H1 (cell line): ENCODE measurements around the gene RAET1L. TPM values are rescaled to one million over a fixed set of nuclear protein-coding genes. Genes with fewer than 3 reads are reported as not detected.

Experiments used
- HDAC2 ChIP-seq, 2 experiments: fragments of 300-600 bp in 1 of 2; sonication (generic) in 1 of 2; IDR thresholded peaks; 2 replicates each; pipeline ENCODE4 v1.6.1; 2011 to 2012; ENCODE audit warnings: low read depth in 2 of 2, low read length in 2 of 2, mild to moderate bottlenecking in 2 of 2, moderate library complexity in 2 of 2, borderline replicate concordance in 1 of 2, inconsistent platforms in 1 of 2
- polyA plus RNA-seq, 7 experiments: library from polyadenylated mRNA; depleted of rRNA in 3 of 7; stranded (reverse) in 5 of 7; unstranded in 2 of 7; fragments of >200 nt in 5 of 7; fragments of 200-250 nt in 2 of 7; gene quantifications; 1 replicate in 5 of 7; 2 replicates in 1 of 7; 4 replicates in 1 of 7; pipeline versions ENCODE4 v1.2.1 to v1.2.3, GENCODE V29; 2011 to 2013; ENCODE audit warnings: missing spikeins in 2 of 7, mixed read lengths in 2 of 7
- total RNA-seq: library from RNA; stranded (reverse); fragmentation: NEBNext Ultra II Directional; extraction: Animal tissue kit (Norgen Biotek cat#: 25700); gene quantifications from 2 replicates; pipeline ENCODE4 v1.2.1, GENCODE V29; 2021

RAET1L gene
- total and polyA plus RNA-seq, 2 of the 8 experiments (the other 6 are each of a cell fraction or from before 2014, with no cell fraction given), result not detected

DNA sequence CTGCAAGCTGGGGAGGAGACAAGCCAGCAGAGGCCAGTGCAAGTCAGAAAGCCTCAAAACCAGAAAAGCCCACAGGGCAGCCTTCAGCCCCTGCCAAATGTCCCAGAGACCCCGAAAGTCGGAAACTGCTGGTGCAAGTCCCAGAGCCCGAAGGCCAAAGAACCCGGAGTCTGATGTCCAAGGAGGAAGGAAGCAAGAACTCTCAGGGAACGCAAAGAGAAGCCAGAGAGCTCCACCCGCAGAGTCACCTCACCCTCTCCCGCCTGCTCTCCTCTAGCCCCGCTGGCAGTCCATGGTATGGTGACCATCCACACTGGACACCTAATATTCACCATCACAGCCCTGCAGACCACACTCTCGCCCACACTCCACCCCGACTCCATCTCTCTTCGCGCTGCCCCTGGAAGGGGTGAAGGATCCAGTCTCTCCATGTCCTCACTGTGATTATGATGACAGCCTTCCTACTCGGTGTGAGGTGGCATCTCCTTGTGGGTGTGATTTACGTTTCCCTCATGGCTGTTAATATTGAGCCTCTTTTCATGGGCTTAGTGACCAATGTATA, 33.0 kb upstream of the RAET1L start (continued):
- TF ChIP-seq HDAC2 (IDR thresholded peaks at IDR 0.05; ENCODE audit: borderline replicate concordance in 1 of 2, low read depth in 2 of 2, low read length in 2 of 2), result no peak
